ENCODE data around the gene VPS13C. TPM values are rescaled to one million over a fixed set of nuclear protein-coding genes. Genes with fewer than 3 reads are reported as not detected.

The VPS13C gene
- total and polyA plus RNA-seq, 2 experiments from 2014 or later, result 6.7 to 60.9 TPM

- 91% methylated on average over 4 of the region's 4 CpGs for WGBS (ENCODE audit: low lambda C conversion rate, missing lambda C conversion rate)
- H3K9me3 ChIP-seq (ENCODE audit: low read depth), result no peaks in the 10 kb centered on the region
- no peaks in the 10 kb centered on the region for H3K9me2 ChIP-seq (replicated peaks; ENCODE audit: insufficient read depth)
- no peaks in the 10 kb centered on the region for H3K4me1 ChIP-seq (ENCODE audit: insufficient read depth)
- H3K27ac ChIP-seq, result no peak overlapping the region
- no peaks in the 10 kb centered on the region for H4K20me1 ChIP-seq (ENCODE audit: insufficient read depth, poor library complexity, severe bottlenecking)
- H3K4me2 ChIP-seq, result no peak overlapping the region
- TF ChIP-seq EZH2 (IDR thresholded peaks at IDR 0.05; ENCODE audit: borderline replicate concordance) (no peak), EZH2phosphoT487 (IDR thresholded peaks at IDR 0.05; ENCODE audit: low read depth, severe bottlenecking, unreplicated experiment) (no peak)
- TF ChIP-seq, protein P1, sequence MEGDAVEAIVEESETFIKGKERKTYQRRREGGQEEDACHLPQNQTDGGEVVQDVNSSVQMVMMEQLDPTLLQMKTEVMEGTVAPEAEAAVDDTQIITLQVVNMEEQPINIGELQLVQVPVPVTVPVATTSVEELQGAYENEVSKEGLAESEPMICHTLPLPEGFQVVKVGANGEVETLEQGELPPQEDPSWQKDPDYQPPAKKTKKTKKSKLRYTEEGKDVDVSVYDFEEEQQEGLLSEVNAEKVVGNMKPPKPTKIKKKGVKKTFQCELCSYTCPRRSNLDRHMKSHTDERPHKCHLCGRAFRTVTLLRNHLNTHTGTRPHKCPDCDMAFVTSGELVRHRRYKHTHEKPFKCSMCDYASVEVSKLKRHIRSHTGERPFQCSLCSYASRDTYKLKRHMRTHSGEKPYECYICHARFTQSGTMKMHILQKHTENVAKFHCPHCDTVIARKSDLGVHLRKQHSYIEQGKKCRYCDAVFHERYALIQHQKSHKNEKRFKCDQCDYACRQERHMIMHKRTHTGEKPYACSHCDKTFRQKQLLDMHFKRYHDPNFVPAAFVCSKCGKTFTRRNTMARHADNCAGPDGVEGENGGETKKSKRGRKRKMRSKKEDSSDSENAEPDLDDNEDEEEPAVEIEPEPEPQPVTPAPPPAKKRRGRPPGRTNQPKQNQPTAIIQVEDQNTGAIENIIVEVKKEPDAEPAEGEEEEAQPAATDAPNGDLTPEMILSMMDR (IDR thresholded peaks at IDR 0.05; ENCODE audit: poor library complexity), result no peak
- no peaks in the 10 kb centered on the region for H3K36me3 ChIP-seq (replicated peaks; ENCODE audit: insufficient read depth, low read depth)
- H3K79me2 ChIP-seq, result no peaks in the 10 kb centered on the region
- no peak overlapping the region for H3K4me3 ChIP-seq
- H2AFZ ChIP-seq, result no peak overlapping the region
- no peak for DNase-seq (ENCODE audit: low spot score)
- H3K27me3 ChIP-seq, result no peaks in the 10 kb centered on the region
These were observed 239.3 kb downstream of the VPS13C start for GRCh38 chr15:61820951-61821350.

DNA sequence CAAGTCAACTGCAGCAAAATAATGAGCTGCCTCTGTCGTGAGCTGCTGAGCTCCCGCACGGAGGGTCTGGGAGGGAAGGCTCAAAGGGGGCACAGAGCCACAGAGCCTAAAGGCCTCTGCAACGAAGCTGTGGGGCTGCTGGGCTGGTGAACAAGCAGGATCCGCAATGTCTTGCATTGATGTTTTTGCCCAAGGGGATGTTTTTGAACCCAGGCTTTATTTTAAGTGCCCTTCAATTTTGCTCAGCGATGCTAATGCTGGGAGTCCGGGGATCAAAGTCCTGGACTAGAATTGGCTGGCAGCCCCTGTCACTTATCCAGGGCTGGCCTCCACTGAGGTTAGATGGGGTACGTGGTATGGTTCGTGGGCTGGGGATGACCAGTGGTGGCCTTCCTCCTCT, 240.0 kb downstream of the VPS13C start:
- H3K9me3 ChIP-seq (ENCODE audit: low read depth), result no peaks in the 10 kb centered on the region
- 91% methylated on average over 9 of the region's 9 CpGs for WGBS (ENCODE audit: low lambda C conversion rate, missing lambda C conversion rate)

GRCh38 chr15:61819386-61819785, 240.9 kb downstream of the VPS13C start:
- Histone ChIP-seq H3K4me1 (ENCODE audit: insufficient read depth) (no peaks in the 10 kb centered on the region), H3K79me2 (no peaks in the 10 kb centered on the region), H3K4me3 (no peak overlapping the region), H4K20me1 (ENCODE audit: insufficient read depth, poor library complexity, severe bottlenecking) (no peaks in the 10 kb centered on the region), H2AFZ (no peak overlapping the region), H3K27ac (no peak overlapping the region), H3K9me2 (replicated peaks; ENCODE audit: insufficient read depth) (no peaks in the 10 kb centered on the region), H3K9me3 (ENCODE audit: low read depth) (no peaks in the 10 kb centered on the region), H3K27me3 (no peaks in the 10 kb centered on the region), H3K4me2 (no peak overlapping the region), H3K36me3 (replicated peaks; ENCODE audit: insufficient read depth, low read depth) (no peaks in the 10 kb centered on the region)
- TF ChIP-seq, protein P1 (IDR thresholded peaks at IDR 0.05; ENCODE audit: poor library complexity), result no peak
- TF ChIP-seq EZH2phosphoT487 (IDR thresholded peaks at IDR 0.05; ENCODE audit: low read depth, severe bottlenecking, unreplicated experiment) (no peak), EZH2 (IDR thresholded peaks at IDR 0.05; ENCODE audit: borderline replicate concordance) (no peak)
- no peak for DNase-seq (ENCODE audit: low spot score)
- 94% methylated on average over 9 of the region's 9 CpGs for WGBS (ENCODE audit: low lambda C conversion rate, missing lambda C conversion rate)

More for the DNA sequence above, 240.0 kb downstream of the VPS13C start:
- no peak overlapping the region for H3K4me2 ChIP-seq
- no peak overlapping the region for H3K4me3 ChIP-seq
- no peaks in the 10 kb centered on the region for H4K20me1 ChIP-seq (ENCODE audit: insufficient read depth, poor library complexity, severe bottlenecking)
- no peak for DNase-seq (ENCODE audit: low spot score)
- no peaks in the 10 kb centered on the region for H3K36me3 ChIP-seq (replicated peaks; ENCODE audit: insufficient read depth, low read depth)
- no peak for TF ChIP-seq EZH2phosphoT487 (IDR thresholded peaks at IDR 0.05; ENCODE audit: low read depth, severe bottlenecking, unreplicated experiment)
- TF ChIP-seq EZH2 (IDR thresholded peaks at IDR 0.05; ENCODE audit: borderline replicate concordance), result no peak
- TF ChIP-seq, protein P1 (IDR thresholded peaks at IDR 0.05; ENCODE audit: poor library complexity), result no peak
- no peaks in the 10 kb centered on the region for H3K27me3 ChIP-seq
- no peak overlapping the region for H3K27ac ChIP-seq
- no peaks in the 10 kb centered on the region for H3K79me2 ChIP-seq
- H3K4me1 ChIP-seq (ENCODE audit: insufficient read depth), result no peaks in the 10 kb centered on the region
- no peaks in the 10 kb centered on the region for H3K9me2 ChIP-seq (replicated peaks; ENCODE audit: insufficient read depth)
- no peak overlapping the region for H2AFZ ChIP-seq

DNA sequence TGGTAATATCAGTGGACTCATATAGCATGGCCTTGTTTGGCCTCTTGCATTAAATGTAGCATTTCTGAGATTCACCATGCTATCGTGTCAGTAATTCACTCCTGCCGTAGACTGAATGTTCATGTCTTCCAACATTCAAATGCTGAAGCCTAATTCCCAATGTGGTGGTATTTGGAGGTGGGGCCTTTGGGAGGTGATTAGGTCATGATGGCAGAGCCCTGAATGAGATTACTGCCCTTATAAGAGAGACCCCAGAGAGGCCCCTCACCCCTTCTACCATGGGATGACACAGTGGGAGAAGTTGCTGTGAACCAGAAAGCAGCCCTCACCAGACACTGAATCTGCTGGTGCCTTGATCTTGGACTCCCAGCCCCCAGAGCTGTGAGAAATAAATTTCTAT, 241.4 kb downstream of the VPS13C start:
- no peaks in the 10 kb centered on the region for H3K79me2 ChIP-seq
- no peak for DNase-seq (ENCODE audit: low spot score)
- H3K27ac ChIP-seq, result no peak overlapping the region
- no peaks in the 10 kb centered on the region for H3K9me3 ChIP-seq (ENCODE audit: low read depth)
- no peaks in the 10 kb centered on the region for H4K20me1 ChIP-seq (ENCODE audit: insufficient read depth, poor library complexity, severe bottlenecking)
- H3K9me2 ChIP-seq (replicated peaks; ENCODE audit: insufficient read depth), result no peaks in the 10 kb centered on the region
- TF ChIP-seq, protein P1 (IDR thresholded peaks at IDR 0.05; ENCODE audit: poor library complexity), result no peak
- TF ChIP-seq EZH2phosphoT487 (IDR thresholded peaks at IDR 0.05; ENCODE audit: low read depth, severe bottlenecking, unreplicated experiment) (no peak), EZH2 (IDR thresholded peaks at IDR 0.05; ENCODE audit: borderline replicate concordance) (no peak)
- H3K4me3 ChIP-seq, result no peak overlapping the region
- no peak overlapping the region for H2AFZ ChIP-seq
- H3K36me3 ChIP-seq (replicated peaks; ENCODE audit: insufficient read depth, low read depth), result no peaks in the 10 kb centered on the region
- 98% methylated on average over 2 of the region's 2 CpGs for WGBS (ENCODE audit: low lambda C conversion rate, missing lambda C conversion rate)
- H3K4me2 ChIP-seq, result no peak overlapping the region
- no peaks in the 10 kb centered on the region for H3K27me3 ChIP-seq
- H3K4me1 ChIP-seq (ENCODE audit: insufficient read depth), result no peaks in the 10 kb centered on the region

Measured in hepatocyte (in vitro differentiated cells).